Stomach (tissue), 9 donors: ENCODE measurements around the gene BRF1. TPM values are rescaled to one million over a fixed set of nuclear protein-coding genes. Genes with fewer than 3 reads are reported as not detected.

ENCODE experiments used
- DNase-seq, 2 donors: peaks; one replicate each; pipeline versions ENCODE4 v3.0.0 to v3.0.0-alpha.2; 2013 to 2019
- H3K27ac ChIP-seq, 5 donors: fragments of 200-600 bp in 4 of 5; sonication (generic) in 4 of 5; one replicate each; pipeline ENCODE4 v1.5.1; 2013 to 2019; ENCODE audit warnings: mild to moderate bottlenecking in 1 of 5, moderate library complexity in 1 of 5
- H3K27me3 ChIP-seq, 3 donors: fragments of 200-600 bp; sonication (generic); one replicate each; pipeline ENCODE4 v1.5.1; 2017 to 2019; ENCODE audit warnings: mixed run types in 1 of 3
- H3K36me3 ChIP-seq, 4 donors: fragments of 200-600 bp; sonication (generic); 1 replicate in 3 of 4; 2 replicates in 1 of 4; pipeline ENCODE4 v1.5.1; 2016 to 2019
- H3K4me1 ChIP-seq, 4 donors: fragments of 200-600 bp; sonication (generic); one replicate each; pipeline ENCODE4 v1.5.1; 2016 to 2019
- H3K4me3 ChIP-seq, 4 donors: fragments of 200-600 bp; sonication (generic) in 3 of 4; one replicate each; pipeline ENCODE4 v1.5.1; 2016 to 2019; ENCODE audit warnings: mild to moderate bottlenecking in 1 of 4
- H3K9me3 ChIP-seq, 4 donors: fragments of 200-600 bp; sonication (generic); one replicate each; pipeline ENCODE4 v1.5.1; 2016 to 2019
- EP300 ChIP-seq: sonication (generic); formaldehyde crosslinking; IDR thresholded peaks from one replicate; pipeline ENCODE4 v1.6.1; 2017; ENCODE audit warnings: antibody characterized with exemption
- POLR2A ChIP-seq, 4 donors: fragments of 450-650 bp; IDR thresholded peaks; one replicate each; pipeline ENCODE4 v1.6.1; 2016; ENCODE audit warnings: antibody characterized with exemption in 4 of 4, control low read depth in 2 of 4, mild to moderate bottlenecking in 1 of 4, moderate library complexity in 1 of 4
- POLR2AphosphoS5 ChIP-seq, 3 donors: sonication (generic); formaldehyde crosslinking; IDR thresholded peaks; one replicate each; pipeline ENCODE4 v1.6.1; 2016; ENCODE audit warnings: antibody characterized with exemption in 3 of 3
- WGBS, 5 donors: extraction: QIAGEN DNeasy Blood & Tissue Kit in 3 of 5; methylation state at CpG; one replicate each; pipeline versions ENCODE4 v1.1.5 to v1.1.7; 2013 to 2018; 5-methylcytosine and 5-hydroxymethylcytosine counted together
- intact Hi-C: fragments of 100-400 bp; cut with DNase I; formaldehyde crosslinking; loops from one replicate; pipeline ENCODE4 v1.15.1; 2023; ENCODE audit warnings: low total_unique reads
- polyA plus RNA-seq, 3 donors: library from polyadenylated mRNA; stranded (reverse); fragments of 200-250 nt; gene quantifications; one replicate each; pipeline ENCODE4 v1.2.3, GENCODE V29; 2013
- total RNA-seq, 5 donors: library from RNA; depleted of rRNA; stranded (reverse); fragments of >200 nt; gene quantifications; one replicate each; pipeline versions ENCODE4 v1.1.0 to v1.2.3, GENCODE V29; 2014 to 2016
- TF ChIP-seq, protein P1 (sequence below), 7 experiments: fragments of 450-650 bp in 4 of 7; fragments of 200-600 bp in 3 of 7; sonication (generic) in 3 of 7; IDR thresholded peaks; one replicate each; pipeline ENCODE4 v1.5.1; 2016 to 2019; ENCODE audit warnings: antibody characterized with exemption in 7 of 7, control low read depth in 2 of 7, mild to moderate bottlenecking in 1 of 7
- donor health status: healthy with polysubstance abuse.
- donor health status: Bipolar disorder and iron deficiency.
- donor health status: healthy.

Gene BRF1
- total and polyA plus RNA-seq, 8 donors = 9.2 to 141 (median 33.9) TPM

DNA sequence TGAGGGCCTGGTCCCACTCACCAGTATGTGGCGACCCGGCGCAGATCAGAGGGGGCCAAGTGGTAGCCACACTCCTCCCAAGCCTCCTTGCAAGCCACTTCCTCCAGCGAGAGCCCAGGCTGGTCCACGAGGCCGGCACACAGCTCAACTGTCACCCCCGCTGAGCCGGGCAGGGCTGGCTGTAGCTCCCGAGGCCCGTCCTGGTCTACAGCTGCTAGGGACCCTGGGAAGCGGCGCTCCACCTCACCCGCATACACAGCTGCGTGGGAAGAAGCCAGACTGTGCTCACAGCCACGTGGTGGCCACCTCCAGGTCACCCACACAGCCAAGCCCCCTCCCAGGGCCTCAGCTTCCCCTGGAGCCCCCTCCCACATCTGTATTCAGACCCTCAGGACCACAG, 124.3 kb downstream of the BRF1 start:
- 60 to 87% (median 81%) methylated on average over 5 to 15 of the region's 15 CpGs for WGBS, 5 donors
- Histone ChIP-seq H3K4me1 (peaks cover 12 to 25% (median 22%) of the 10 kb centered on the region in 4 donors), H3K27ac (no peak overlapping the region), H3K27me3 (peaks cover 0 to 10% (median 0%) of the 10 kb centered on the region in 3 donors), H3K9me3 (no peaks in the 10 kb centered on the region), H3K36me3 (peaks cover 0 to 9% (median 0%) of the 10 kb centered on the region in 4 donors), H3K4me3 (no peak overlapping the region)
- TF ChIP-seq POLR2AphosphoS5 (IDR thresholded peaks at IDR 0.05) = no peak
- no peak for TF ChIP-seq EP300
- TF ChIP-seq, protein P1, sequence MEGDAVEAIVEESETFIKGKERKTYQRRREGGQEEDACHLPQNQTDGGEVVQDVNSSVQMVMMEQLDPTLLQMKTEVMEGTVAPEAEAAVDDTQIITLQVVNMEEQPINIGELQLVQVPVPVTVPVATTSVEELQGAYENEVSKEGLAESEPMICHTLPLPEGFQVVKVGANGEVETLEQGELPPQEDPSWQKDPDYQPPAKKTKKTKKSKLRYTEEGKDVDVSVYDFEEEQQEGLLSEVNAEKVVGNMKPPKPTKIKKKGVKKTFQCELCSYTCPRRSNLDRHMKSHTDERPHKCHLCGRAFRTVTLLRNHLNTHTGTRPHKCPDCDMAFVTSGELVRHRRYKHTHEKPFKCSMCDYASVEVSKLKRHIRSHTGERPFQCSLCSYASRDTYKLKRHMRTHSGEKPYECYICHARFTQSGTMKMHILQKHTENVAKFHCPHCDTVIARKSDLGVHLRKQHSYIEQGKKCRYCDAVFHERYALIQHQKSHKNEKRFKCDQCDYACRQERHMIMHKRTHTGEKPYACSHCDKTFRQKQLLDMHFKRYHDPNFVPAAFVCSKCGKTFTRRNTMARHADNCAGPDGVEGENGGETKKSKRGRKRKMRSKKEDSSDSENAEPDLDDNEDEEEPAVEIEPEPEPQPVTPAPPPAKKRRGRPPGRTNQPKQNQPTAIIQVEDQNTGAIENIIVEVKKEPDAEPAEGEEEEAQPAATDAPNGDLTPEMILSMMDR (IDR thresholded peaks at IDR 0.05) = no peak
- TF ChIP-seq POLR2A (IDR thresholded peaks at IDR 0.05) = no peak
- no peak for DNase-seq
- intact Hi-C loops = no loop called here

DNA sequence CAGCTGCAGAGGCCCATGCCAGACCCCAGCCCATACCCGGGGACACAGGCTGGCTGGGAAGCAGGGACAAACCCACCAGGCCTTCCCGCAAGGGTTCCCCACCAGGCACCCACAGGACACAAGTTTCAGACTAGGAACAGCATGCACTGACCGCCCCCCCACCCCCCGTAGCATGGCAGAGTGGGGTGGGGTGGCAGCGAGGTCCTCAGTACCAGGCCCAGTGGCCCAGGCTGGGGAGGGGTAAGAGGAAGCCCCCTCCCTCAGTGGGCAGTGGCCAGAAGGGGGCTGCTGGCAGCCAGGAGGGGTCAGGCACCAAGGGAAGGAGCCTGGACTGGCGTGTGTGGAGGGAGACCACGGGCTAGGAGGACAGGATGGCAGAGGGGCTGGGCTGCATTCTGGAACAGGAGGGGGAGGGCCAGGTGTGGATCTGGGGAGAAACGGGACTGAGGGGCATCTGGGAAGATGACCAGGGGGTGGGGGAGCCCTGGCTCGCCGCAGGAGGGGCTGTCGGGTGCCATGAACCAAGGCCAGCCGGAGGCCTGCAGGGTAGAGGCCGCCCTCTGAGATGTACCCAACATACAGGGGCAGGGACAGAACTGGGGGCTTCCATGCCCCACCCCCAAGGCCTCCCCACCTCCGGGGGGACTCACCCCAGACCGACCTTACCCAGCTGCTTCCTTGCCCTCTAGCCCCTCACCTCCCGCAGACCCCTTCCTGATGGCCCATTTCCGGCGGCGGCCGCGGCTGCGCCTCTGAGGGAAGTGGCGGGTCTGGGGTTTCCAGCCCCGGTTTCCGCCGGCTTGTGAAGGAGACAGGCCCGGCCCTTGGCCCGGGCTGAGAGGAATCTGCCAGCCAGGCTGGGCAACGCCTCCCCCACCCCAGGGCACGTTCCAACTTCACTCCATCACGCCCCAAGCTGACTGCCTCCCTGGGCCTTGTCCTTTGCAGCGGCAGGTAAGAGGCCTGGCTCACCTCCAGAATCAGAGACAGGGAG, 126.6 kb downstream of the BRF1 start:
- no peak for DNase-seq
- peak overlapping the region in 2 of 5 donors; percentile 3 to 42 for H3K27ac ChIP-seq
- TF ChIP-seq, protein P1 (IDR thresholded peaks at IDR 0.05) = no peak
- no peak for TF ChIP-seq EP300
- no peak for TF ChIP-seq POLR2AphosphoS5 (IDR thresholded peaks at IDR 0.05)
- TF ChIP-seq POLR2A (IDR thresholded peaks at IDR 0.05) = no peak
- WGBS, 5 donors = 64 to 77% (median 69%) methylated on average over 26 to 32 of the region's 32 CpGs
- H3K36me3 ChIP-seq = peaks cover 0 to 9% (median 0%) of the 10 kb centered on the region in 4 donors
- no peaks in the 10 kb centered on the region for H3K9me3 ChIP-seq
- intact Hi-C loops = no loop called here
- peaks cover 0 to 25% (median 3%) of the 10 kb centered on the region in 3 donors for H3K27me3 ChIP-seq
- H3K4me3 ChIP-seq = no peak overlapping the region
- peaks cover 17 to 30% (median 26%) of the 10 kb centered on the region in 4 donors for H3K4me1 ChIP-seq

DNA sequence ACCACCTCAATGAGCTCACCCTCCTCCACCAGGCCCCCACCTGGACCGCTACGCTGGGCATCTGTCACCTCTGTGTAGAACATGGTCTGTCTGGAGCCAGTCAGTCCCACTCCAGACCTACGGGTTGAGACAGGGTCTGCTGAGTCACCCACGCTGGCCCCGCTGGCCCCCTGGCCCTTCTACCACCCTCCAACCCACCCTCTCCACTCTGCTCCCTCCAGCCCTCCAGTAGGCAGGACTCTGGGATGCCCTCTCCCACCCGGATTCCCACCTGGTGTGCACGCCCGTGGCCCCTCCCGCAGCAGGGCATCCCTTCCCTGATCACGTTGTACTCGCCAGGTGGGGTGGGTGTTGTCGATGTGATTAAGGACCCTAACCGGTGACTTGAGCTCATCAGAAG, 127.7 kb downstream of the BRF1 start:
- Histone ChIP-seq H3K27ac (no peak overlapping the region), H3K4me1 (peaks cover 20 to 35% (median 30%) of the 10 kb centered on the region in 4 donors), H3K9me3 (no peaks in the 10 kb centered on the region), H3K4me3 (no peak overlapping the region), H3K36me3 (peaks cover 0 to 9% (median 0%) of the 10 kb centered on the region in 4 donors), H3K27me3 (peaks cover 0 to 31% (median 3%) of the 10 kb centered on the region in 3 donors)
- TF ChIP-seq POLR2AphosphoS5 (IDR thresholded peaks at IDR 0.05) (no peak), POLR2A (IDR thresholded peaks at IDR 0.05) (no peak), EP300 (no peak)
- TF ChIP-seq, protein P1 (IDR thresholded peaks at IDR 0.05) = no peak
- WGBS, 5 donors = 83 to 96% (median 93%) methylated on average over 12 to 13 of the region's 13 CpGs
- no peak for DNase-seq
- intact Hi-C loops = no loop called here

DNA sequence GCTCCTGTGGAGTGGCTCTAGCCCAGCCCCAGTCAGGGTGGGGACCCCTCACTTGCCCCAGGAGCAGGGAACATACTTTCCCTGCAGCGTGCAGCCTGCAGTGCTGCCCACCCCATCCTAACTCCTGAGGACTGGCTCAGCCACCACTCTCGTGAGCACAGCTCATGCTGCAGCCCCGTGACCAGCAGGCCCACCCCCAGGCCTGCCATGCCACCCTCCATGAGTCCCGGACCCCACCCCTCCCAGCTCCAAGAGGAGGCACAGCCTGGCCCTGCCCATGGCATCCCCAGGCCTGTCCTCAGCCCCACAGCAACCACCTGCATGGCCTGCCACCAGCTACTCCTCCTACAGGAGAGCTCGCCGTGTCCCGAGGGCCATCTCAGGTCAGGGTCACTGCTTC, 128.3 kb downstream of the BRF1 start:
- no peak overlapping the region for H3K27ac ChIP-seq
- no peak for DNase-seq
- peaks cover 25 to 40% (median 35%) of the 10 kb centered on the region in 4 donors for H3K4me1 ChIP-seq
- WGBS, 5 donors = 66 to 91% (median 71%) methylated on average over 3 to 7 of the region's 7 CpGs
- intact Hi-C loops = no loop called here
- H3K36me3 ChIP-seq = peaks cover 0 to 9% (median 0%) of the 10 kb centered on the region in 4 donors
- peaks cover 0 to 37% (median 7%) of the 10 kb centered on the region in 3 donors for H3K27me3 ChIP-seq
- no peaks in the 10 kb centered on the region for H3K9me3 ChIP-seq
- no peak overlapping the region for H3K4me3 ChIP-seq
- no peak for TF ChIP-seq POLR2AphosphoS5 (IDR thresholded peaks at IDR 0.05)
- no peak for TF ChIP-seq POLR2A (IDR thresholded peaks at IDR 0.05)
- TF ChIP-seq EP300 = no peak
- TF ChIP-seq, protein P1 (IDR thresholded peaks at IDR 0.05) = no peak
